Ovary (tissue), 9 donors: ENCODE results near the gene ZNF766. TPM values are rescaled to one million over a fixed set of nuclear protein-coding genes. Genes with fewer than 3 reads are reported as not detected.
"Not testable (repeated sequence)": the region's sequence is repeated elsewhere in the genome, so short reads cannot be mapped to it uniquely, and the experiment has no call there.

Source experiments
- DNase-seq, 5 donors: peaks; one replicate each; pipeline ENCODE4 v3.0.0-alpha.2; 2019 to 2020
- H3K27ac ChIP-seq, 2 donors: fragments of 200-600 bp; one replicate each; pipeline versions ENCODE4 v1.5.1 to v1.8.0; 2019 to 2022
- H3K27me3 ChIP-seq: fragments of 200-600 bp; one replicate; pipeline ENCODE4 v1.8.0; 2022
- H3K36me3 ChIP-seq: fragments of 200-600 bp; sonication (generic); one replicate; pipeline ENCODE4 v1.5.1; 2019
- H3K4me1 ChIP-seq: one replicate; pipeline ENCODE4 v1.8.1; 2013; ENCODE audit warnings: mild to moderate bottlenecking, moderate library complexity; ENCODE audit not compliant: insufficient read depth
- H3K4me3 ChIP-seq: fragments of 200-600 bp; sonication (generic); one replicate; pipeline ENCODE4 v1.5.1; 2017
- H3K9me3 ChIP-seq, 2 donors: fragments of 200-600 bp in 1 of 2; sonication (generic) in 1 of 2; one replicate each; pipeline versions ENCODE4 v1.5.1 to v1.8.1; 2013 to 2019; ENCODE audit warnings: mild to moderate bottlenecking in 1 of 2, moderate library complexity in 1 of 2
- EP300 ChIP-seq: sonication (generic); formaldehyde crosslinking; IDR thresholded peaks from one replicate; pipeline ENCODE4 v1.6.1; 2017; ENCODE audit warnings: antibody characterized with exemption
- POLR2A ChIP-seq: fragments of 450-650 bp; IDR thresholded peaks from one replicate; pipeline ENCODE4 v1.6.1; 2017; ENCODE audit warnings: antibody characterized with exemption, mild to moderate bottlenecking, moderate library complexity
- WGBS, 3 donors: extraction: QIAGEN DNeasy Blood & Tissue Kit in 1 of 3; methylation state at CpG; one replicate each; pipeline versions ENCODE4 v1.1.5 to v1.1.7; 2013 to 2017; 5-methylcytosine and 5-hydroxymethylcytosine counted together
- intact Hi-C, 4 donors: fragments of 100-400 bp; cut with DNase I; formaldehyde crosslinking; loops; one replicate each; pipeline versions ENCODE4 v1.11.0 to v1.15.1; 2022 to 2023
- polyA plus RNA-seq, 2 donors: library from polyadenylated mRNA; stranded (reverse); fragments of 200-250 nt in 1 of 2; fragments of 350-450 nt in 1 of 2; fragmentation: Illumina TruSeq in 1 of 2; extraction: RNeasy Lipid Tissue Mini Kit (QIAGEN cat#74804) in 1 of 2; gene quantifications; one replicate each; pipeline ENCODE4 v1.2.3, GENCODE V29; 2013 to 2014
- total RNA-seq, 7 donors: library from RNA; depleted of rRNA in 2 of 7; stranded (reverse); fragments of >200 nt in 2 of 7; fragmentation: NEBNext Ultra II Directional in 3 of 7; extraction: Animal tissue kit (Norgen Biotek cat#: 25700) in 3 of 7; gene quantifications; one replicate each; pipeline versions ENCODE4 v1.1.0 to v1.2.4, GENCODE V29; 2016 to 2023
- TF ChIP-seq, protein P1 (sequence below), 3 donors: fragments of 450-650 bp in 2 of 3; fragments of 200-600 bp in 1 of 3; IDR thresholded peaks; one replicate each; pipeline versions ENCODE4 v1.5.1 to v1.8.0; 2016 to 2022; ENCODE audit warnings: antibody characterized with exemption in 3 of 3, mild to moderate bottlenecking in 1 of 3
- donor health status: DM: no; HTN: no; CAD: no; lungs with moderate emphysema.
- donor health status: DM: no; HTN: no; CAD: no.
- donor health status: Bipolar disorder and iron deficiency.
- donor health status: DM: yes; HTN: yes; CAD: no.
- donor health status: DM: no; HTN: no; CAD: no.
- donor health status: DM: yes; HTN: yes; CAD: no.

The ZNF766 gene
- total and polyA plus RNA-seq, 9 donors: 5.2 to 26.4 (median 19.8) TPM

DNA sequence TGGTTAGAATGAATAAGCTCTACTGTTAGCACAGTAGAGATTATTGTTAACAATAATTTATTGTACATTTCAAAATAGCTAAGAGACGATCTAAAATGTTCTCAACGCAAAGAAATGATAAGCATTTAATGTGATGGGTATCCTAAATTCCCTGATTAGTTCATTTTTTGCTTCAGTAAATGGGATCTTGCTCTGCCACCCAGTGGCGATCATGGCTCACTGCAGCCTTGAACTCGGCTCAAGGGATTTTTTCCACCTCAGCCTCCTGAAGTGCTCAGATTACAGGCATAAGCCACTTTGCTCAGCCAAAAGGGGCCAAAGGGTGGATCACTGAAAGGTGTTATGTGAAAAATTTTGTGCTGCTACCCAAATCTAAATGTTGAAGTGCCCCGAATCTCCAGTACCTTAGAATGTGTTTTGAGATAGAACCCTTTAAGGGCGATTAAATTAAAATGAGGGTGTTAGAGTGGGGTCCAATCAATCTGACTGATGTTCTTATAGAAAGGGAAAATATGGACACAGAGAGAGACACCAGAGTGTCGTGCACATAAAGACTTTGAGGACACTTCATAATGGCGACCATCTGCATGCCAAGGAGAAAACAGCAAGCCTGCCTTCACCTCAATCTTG lies 31.5 kb upstream of the ZNF766 start:
- Histone ChIP-seq H3K27ac (no peak overlapping the region), H3K4me1 (no peaks in the 10 kb centered on the region), H3K27me3 (no peaks in the 10 kb centered on the region), H3K4me3 (no peak overlapping the region), H3K9me3 (no peaks in the 10 kb centered on the region), H3K36me3 (no peaks in the 10 kb centered on the region)
- TF ChIP-seq EP300: no peak
- TF ChIP-seq, protein P1, sequence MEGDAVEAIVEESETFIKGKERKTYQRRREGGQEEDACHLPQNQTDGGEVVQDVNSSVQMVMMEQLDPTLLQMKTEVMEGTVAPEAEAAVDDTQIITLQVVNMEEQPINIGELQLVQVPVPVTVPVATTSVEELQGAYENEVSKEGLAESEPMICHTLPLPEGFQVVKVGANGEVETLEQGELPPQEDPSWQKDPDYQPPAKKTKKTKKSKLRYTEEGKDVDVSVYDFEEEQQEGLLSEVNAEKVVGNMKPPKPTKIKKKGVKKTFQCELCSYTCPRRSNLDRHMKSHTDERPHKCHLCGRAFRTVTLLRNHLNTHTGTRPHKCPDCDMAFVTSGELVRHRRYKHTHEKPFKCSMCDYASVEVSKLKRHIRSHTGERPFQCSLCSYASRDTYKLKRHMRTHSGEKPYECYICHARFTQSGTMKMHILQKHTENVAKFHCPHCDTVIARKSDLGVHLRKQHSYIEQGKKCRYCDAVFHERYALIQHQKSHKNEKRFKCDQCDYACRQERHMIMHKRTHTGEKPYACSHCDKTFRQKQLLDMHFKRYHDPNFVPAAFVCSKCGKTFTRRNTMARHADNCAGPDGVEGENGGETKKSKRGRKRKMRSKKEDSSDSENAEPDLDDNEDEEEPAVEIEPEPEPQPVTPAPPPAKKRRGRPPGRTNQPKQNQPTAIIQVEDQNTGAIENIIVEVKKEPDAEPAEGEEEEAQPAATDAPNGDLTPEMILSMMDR (IDR thresholded peaks at IDR 0.05): peak; percentile 70 to 83 (median 72)
- intact Hi-C loops: loop anchor here in 3 of 4 donors (2.0 to 10.0 kb wide), 2 partner anchors 99 to 103 kb away; partner anchors contain the start of gene ZNF616 (in 3 of the 3)
- peak; percentile 42 to 70 (median 66) for DNase-seq
- 10 to 15% (median 13%) methylated on average over 8 of the region's 8 CpGs for WGBS, 3 donors

DNA sequence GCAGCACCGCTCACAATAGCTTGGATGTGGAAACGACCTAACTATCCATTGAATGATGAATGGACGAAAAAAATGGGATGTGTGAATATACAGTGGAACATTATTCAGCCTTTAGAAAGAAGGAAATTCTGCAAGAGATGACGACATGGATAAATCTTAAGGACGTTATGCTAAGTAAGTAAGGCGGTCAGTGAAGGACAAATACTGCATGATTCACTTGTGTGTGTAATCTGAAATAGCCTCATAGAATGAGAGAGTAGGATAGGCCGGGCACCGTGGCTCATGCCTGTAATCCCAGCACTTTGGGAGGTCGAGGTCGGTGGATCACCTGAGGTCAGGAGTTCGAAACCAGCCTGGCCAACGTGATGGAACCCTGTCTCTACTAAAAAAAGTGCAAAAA lies 25.4 kb upstream of the ZNF766 start:
- no peak for DNase-seq
- H3K27me3 ChIP-seq: no peaks in the 10 kb centered on the region
- intact Hi-C loops: no loop called here
- H3K36me3 ChIP-seq: no peaks in the 10 kb centered on the region
- no peak overlapping the region for H3K27ac ChIP-seq
- no peaks in the 10 kb centered on the region for H3K9me3 ChIP-seq
- TF ChIP-seq, protein P1 (IDR thresholded peaks at IDR 0.05): no peak
- no peak for TF ChIP-seq EP300
- H3K4me3 ChIP-seq: no peak overlapping the region
- no peaks in the 10 kb centered on the region for H3K4me1 ChIP-seq
- 64 to 85% (median 82%) methylated on average over 12 of the region's 12 CpGs for WGBS, 3 donors

DNA sequence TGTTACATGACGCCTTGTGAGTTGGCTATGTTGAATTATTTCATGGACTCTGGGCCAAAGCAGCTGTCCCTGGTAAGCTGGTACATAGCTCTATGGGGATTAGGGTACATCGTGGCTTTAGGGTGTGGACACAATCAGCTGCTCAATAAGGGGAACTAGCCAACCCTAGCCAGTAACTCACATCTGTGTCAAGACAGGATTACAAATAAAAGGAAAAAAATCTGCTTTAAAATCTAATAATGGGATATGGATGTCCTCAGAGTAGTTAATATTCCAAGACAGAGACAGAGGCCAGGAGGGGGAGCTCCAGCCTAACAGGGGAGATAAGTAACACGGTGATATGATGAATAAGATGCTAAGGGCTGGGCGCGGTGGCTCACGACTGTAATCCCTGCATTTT lies 21.1 kb upstream of the ZNF766 start:
- Histone ChIP-seq H3K27me3 (no peaks in the 10 kb centered on the region), H3K27ac (no peak overlapping the region), H3K36me3 (no peaks in the 10 kb centered on the region), H3K4me1 (no peaks in the 10 kb centered on the region), H3K9me3 (no peaks in the 10 kb centered on the region), H3K4me3 (no peak overlapping the region)
- 10 to 19% (median 11%) methylated on average over 6 of the region's 6 CpGs for WGBS, 3 donors
- DNase-seq: peak in 4 of 5 donors; percentile 32 to 66 (median 54)
- intact Hi-C loops: no loop called here
- TF ChIP-seq POLR2A (no peak), EP300 (no peak)
- TF ChIP-seq, protein P1 (IDR thresholded peaks at IDR 0.05): peak in 1 of 3 donors; percentile 17

DNA sequence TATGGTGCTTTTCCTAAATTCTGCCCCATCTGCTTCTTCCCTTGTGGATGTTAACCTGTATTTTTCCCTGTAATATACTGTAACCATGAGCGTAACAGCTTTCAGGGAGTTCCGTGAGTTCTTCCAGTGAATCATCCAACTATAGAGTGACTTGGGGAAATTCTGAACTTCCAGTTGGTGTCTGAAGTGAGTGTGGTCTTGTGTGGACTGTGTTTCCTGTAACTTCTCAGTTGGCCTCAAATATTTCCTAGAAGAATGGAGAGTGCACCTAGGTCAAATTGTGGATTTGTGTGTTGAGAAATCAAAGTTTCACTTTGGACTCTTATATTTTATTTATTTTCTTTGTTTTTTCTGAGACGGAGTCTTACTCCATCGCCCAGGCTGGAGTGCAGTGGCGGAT lies 11.0 kb upstream of the ZNF766 start:
- Histone ChIP-seq H3K27me3 (no peaks in the 10 kb centered on the region), H3K9me3 (no peaks in the 10 kb centered on the region), H3K27ac (no peak overlapping the region), H3K36me3 (no peaks in the 10 kb centered on the region), H3K4me1 (no peaks in the 10 kb centered on the region), H3K4me3 (no peak overlapping the region)
- WGBS, 3 donors: 92 to 94% (median 93%) methylated on average over 5 of the region's 5 CpGs
- intact Hi-C loops: no loop called here
- no peak for TF ChIP-seq POLR2A
- TF ChIP-seq, protein P1 (IDR thresholded peaks at IDR 0.05): no peak
- TF ChIP-seq EP300: no peak
- DNase-seq: no peak

DNA sequence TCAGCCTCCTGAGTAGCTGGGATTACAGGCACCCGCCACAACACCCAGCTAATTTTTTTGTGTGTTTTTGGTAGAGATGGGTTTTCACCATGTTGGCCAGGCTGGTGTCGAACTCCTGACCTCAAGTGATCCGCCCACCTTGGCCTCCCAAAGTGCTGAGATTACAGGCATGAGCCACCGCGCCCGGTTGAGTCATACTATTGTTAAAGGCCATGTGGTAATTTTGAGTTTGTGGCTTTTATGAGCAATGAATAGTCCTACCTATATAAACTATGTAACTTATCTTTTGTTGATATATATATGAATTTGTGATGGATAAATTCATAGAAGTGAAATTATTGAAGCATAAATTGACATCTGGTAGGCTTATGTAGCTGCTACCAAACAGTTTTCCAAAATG lies 3.8 kb upstream of the ZNF766 start:
- H3K36me3 ChIP-seq, H3K9me3 ChIP-seq, H3K27ac ChIP-seq, DNase-seq, H3K4me3 ChIP-seq, H3K27me3 ChIP-seq, H3K4me1 ChIP-seq, intact Hi-C loops: not testable (repeated sequence)
- 92 to 93% (median 92%) methylated on average over 6 of the region's 6 CpGs for WGBS, 3 donors
